ENCODE data around the gene DOCK1. TPM values are rescaled to one million over a fixed set of nuclear protein-coding genes. Genes with fewer than 3 reads are reported as not detected.

The DOCK1 gene
- total RNA-seq, 2 experiments from 2014 or later = 0.14 to 0.18 TPM

DNA sequence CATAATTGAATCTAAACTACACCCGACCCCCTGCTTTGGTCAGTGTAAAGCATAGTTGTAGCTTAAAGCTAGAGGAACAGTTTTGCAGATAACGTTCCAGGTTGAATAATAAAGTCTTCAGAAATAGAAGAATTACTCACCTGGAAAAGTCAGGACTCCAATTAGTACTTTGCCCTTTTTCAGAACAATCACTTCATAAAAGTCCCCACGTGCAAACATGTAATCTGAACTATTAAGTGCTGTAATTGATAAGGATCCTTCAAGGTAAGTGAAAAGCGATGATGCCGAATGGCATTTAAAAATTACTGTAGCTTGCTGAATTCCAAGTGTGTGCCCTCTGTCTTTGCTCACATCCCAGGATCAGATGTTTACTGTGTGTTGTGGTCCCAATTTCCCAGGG, 344.8 kb downstream of the DOCK1 start:
- peaks cover 2% of the 10 kb centered on the region for H3K27me3 Mint-ChIP-seq
- TF ChIP-seq, protein P1, sequence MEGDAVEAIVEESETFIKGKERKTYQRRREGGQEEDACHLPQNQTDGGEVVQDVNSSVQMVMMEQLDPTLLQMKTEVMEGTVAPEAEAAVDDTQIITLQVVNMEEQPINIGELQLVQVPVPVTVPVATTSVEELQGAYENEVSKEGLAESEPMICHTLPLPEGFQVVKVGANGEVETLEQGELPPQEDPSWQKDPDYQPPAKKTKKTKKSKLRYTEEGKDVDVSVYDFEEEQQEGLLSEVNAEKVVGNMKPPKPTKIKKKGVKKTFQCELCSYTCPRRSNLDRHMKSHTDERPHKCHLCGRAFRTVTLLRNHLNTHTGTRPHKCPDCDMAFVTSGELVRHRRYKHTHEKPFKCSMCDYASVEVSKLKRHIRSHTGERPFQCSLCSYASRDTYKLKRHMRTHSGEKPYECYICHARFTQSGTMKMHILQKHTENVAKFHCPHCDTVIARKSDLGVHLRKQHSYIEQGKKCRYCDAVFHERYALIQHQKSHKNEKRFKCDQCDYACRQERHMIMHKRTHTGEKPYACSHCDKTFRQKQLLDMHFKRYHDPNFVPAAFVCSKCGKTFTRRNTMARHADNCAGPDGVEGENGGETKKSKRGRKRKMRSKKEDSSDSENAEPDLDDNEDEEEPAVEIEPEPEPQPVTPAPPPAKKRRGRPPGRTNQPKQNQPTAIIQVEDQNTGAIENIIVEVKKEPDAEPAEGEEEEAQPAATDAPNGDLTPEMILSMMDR (IDR thresholded peaks at IDR 0.05) = no peak
- CTCF ChIA-PET = no interaction called here
- no peak overlapping the region for H3K27ac Mint-ChIP-seq
- POLR2A ChIA-PET = no interaction called here
- H3K9me3 Mint-ChIP-seq = peaks cover 1% of the 10 kb centered on the region
- no peak overlapping the region for H3K4me3 Mint-ChIP-seq
- no peak for DNase-seq
- no peak for ATAC-seq
- H3K4me1 Mint-ChIP-seq (ENCODE audit: low read depth) = peaks cover 11% of the 10 kb centered on the region
- intact Hi-C loops (cut with micrococcal nuclease) = no loop called here
- no peaks in the 10 kb centered on the region for H3K36me3 Mint-ChIP-seq (ENCODE audit: low read depth)

DNA sequence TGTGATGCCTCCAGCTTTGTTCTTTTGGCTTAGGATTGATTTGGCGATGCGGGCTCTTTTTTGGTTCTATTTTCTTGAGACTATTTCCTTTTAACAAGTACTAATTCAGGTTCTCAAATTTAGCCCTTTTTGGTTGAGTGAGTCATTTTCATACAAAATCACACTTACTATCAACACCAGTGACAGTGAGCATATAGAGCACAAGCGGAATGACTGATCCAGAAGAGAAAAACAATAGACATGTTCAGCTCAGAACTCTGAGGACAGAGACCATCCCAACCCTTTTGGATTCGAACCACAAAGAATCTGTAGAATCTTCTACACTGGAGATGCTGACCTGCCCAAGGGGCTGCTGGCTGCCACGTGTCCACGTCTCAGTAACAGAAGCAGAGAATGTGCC, 347.6 kb downstream of the DOCK1 start:
- CTCF ChIA-PET = no interaction called here

DNA sequence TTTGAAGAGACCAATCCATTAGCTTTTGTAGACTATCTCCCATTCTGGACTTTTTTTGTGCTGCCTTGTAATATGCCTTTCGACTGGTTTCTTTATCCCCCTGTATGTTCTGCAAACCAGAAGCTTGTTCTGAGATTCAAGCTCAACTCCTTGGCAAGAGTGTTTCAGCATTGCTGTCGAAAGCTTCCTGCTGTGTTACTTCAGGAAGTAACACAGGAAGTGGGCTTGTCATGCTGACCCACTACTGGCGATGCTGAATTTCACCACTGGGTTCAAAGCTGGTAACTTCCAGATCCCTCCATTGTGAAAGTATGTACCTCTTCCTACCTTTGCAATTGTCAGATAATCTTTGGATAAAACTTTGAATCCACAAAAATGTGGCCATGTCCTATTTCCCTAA, 349.0 kb downstream of the DOCK1 start:
- H3K27me3 Mint-ChIP-seq = peaks cover 6% of the 10 kb centered on the region
- ATAC-seq (no peak), DNase-seq (peak; percentile 15)
- TF ChIP-seq, protein P1 (IDR thresholded peaks at IDR 0.05) = no peak
- ChIA-PET POLR2A (no interaction called here), CTCF (interaction anchor here (1.4 kb wide), 1 partner anchor 11 kb away, joined by 3 read pairs; no protein-coding TSS in a partner anchor)
- peaks cover 11% of the 10 kb centered on the region for H3K4me1 Mint-ChIP-seq (ENCODE audit: low read depth)
- peaks cover 1% of the 10 kb centered on the region for H3K9me3 Mint-ChIP-seq
- intact Hi-C loops (cut with micrococcal nuclease) = no loop called here
- no peak overlapping the region for H3K27ac Mint-ChIP-seq
- H3K36me3 Mint-ChIP-seq (ENCODE audit: low read depth) = no peaks in the 10 kb centered on the region
- H3K4me3 Mint-ChIP-seq = no peak overlapping the region

More for the DNA sequence above, 347.6 kb downstream of the DOCK1 start:
- no peak overlapping the region for H3K4me3 Mint-ChIP-seq
- peaks cover 11% of the 10 kb centered on the region for H3K4me1 Mint-ChIP-seq (ENCODE audit: low read depth)
- intact Hi-C loops (cut with micrococcal nuclease) = no loop called here
- no peak overlapping the region for H3K27ac Mint-ChIP-seq
- DNase-seq = no peak
- H3K36me3 Mint-ChIP-seq (ENCODE audit: low read depth) = no peaks in the 10 kb centered on the region
- peaks cover 5% of the 10 kb centered on the region for H3K27me3 Mint-ChIP-seq
- POLR2A ChIA-PET = no interaction called here
- TF ChIP-seq, protein P1 (IDR thresholded peaks at IDR 0.05) = no peak
- ATAC-seq = no peak
- H3K9me3 Mint-ChIP-seq = peaks cover 1% of the 10 kb centered on the region

DNA sequence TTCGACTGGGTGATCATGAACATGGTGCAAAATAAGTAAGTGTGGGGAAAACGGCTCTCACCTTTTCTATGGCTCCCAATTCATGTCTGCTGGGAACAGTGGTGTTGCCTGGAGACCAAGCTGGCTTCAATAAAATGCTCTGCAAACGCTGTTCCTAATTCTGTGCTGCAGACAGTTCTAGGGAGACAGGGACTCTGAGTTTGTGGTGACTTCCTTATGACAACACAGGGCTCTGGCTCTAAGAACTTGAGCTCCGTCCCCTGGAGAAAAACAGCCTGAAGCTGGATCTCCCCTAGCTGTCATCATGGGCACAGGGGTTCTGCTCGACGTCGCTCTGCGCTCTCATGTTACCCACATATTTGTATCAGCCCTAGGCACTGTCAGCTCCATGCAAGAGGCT, 352.2 kb downstream of the DOCK1 start:
- ChIA-PET POLR2A (no interaction called here), CTCF (no interaction called here)
- H3K27me3 Mint-ChIP-seq = peaks cover 6% of the 10 kb centered on the region
- DNase-seq = no peak
- TF ChIP-seq, protein P1 (IDR thresholded peaks at IDR 0.05) = no peak
- no peak for ATAC-seq
- peaks cover 8% of the 10 kb centered on the region for H3K9me3 Mint-ChIP-seq
- H3K4me1 Mint-ChIP-seq (ENCODE audit: low read depth) = peaks cover 11% of the 10 kb centered on the region
- intact Hi-C loops (cut with micrococcal nuclease) = no loop called here
- no peak overlapping the region for H3K27ac Mint-ChIP-seq
- no peak overlapping the region for H3K4me3 Mint-ChIP-seq
- no peaks in the 10 kb centered on the region for H3K36me3 Mint-ChIP-seq (ENCODE audit: low read depth)

DNA sequence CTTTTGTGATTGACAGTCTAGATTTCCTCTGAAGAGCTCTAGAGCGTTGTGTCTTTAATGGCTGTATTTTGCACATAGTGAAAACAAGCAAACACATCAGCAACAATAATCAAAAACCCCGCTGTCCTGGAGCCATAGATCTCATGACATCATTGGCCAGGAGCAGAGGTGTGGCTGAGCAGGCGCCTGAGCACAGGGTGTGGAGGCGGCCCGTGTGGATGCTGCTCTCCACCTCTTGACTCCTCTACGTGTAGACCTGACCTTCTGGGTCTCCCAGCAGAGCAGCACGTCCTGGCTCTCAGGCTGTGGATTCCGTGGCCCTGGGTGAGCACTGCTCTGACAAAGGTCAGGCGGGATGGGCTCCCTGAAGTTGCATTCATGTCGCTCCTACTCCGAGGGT, 354.1 kb downstream of the DOCK1 start:
- ChIA-PET CTCF (no interaction called here), POLR2A (no interaction called here)
- DNase-seq (no peak), ATAC-seq (no peak)
- H3K9me3 Mint-ChIP-seq = peaks cover 6% of the 10 kb centered on the region
- TF ChIP-seq, protein P1 (IDR thresholded peaks at IDR 0.05) = no peak
- peaks cover 4% of the 10 kb centered on the region for H3K27me3 Mint-ChIP-seq
- no peaks in the 10 kb centered on the region for H3K36me3 Mint-ChIP-seq (ENCODE audit: low read depth)
- no peak overlapping the region for H3K4me3 Mint-ChIP-seq
- peaks cover 4% of the 10 kb centered on the region for H3K4me1 Mint-ChIP-seq (ENCODE audit: low read depth)
- no peak overlapping the region for H3K27ac Mint-ChIP-seq
- intact Hi-C loops (cut with micrococcal nuclease) = no loop called here
